Testis (tissue), 3 donors: Measurements from ENCODE around the gene IFNA10. TPM values are rescaled to one million over a fixed set of nuclear protein-coding genes. Genes with fewer than 3 reads are reported as not detected.

Experiments used
- DNase-seq: peaks from one replicate; pipeline ENCODE4 v3.0.0-alpha.2; 2019
- H3K27ac ChIP-seq, 2 donors: fragments of 200-600 bp; sonication (generic); one replicate each; pipeline ENCODE4 v1.5.1; 2019
- H3K27me3 ChIP-seq: fragments of 200-600 bp; sonication (generic); one replicate; pipeline ENCODE4 v1.5.1; 2019
- H3K36me3 ChIP-seq: fragments of 200-600 bp; sonication (generic); one replicate; pipeline ENCODE4 v1.5.1; 2017; ENCODE audit warnings: low read depth; ENCODE audit errors: missing control alignments
- H3K4me1 ChIP-seq: fragments of 200-600 bp; sonication (generic); one replicate; pipeline ENCODE4 v1.5.1; 2019
- H3K4me3 ChIP-seq, 2 donors: fragments of 200-600 bp; sonication (generic); one replicate each; pipeline ENCODE4 v1.5.1; 2017 to 2019
- H3K9me3 ChIP-seq: fragments of 200-600 bp; sonication (generic); one replicate; pipeline ENCODE4 v1.5.1; 2017
- POLR2A ChIP-seq: fragments of 450-650 bp; IDR thresholded peaks from one replicate; pipeline ENCODE4 v1.6.1; 2017; ENCODE audit warnings: antibody characterized with exemption, mild to moderate bottlenecking, moderate library complexity
- WGBS, 2 donors: methylation state at CpG; one replicate each; pipeline ENCODE4 v1.1.5; 2018; 5-methylcytosine and 5-hydroxymethylcytosine counted together
- intact Hi-C: fragments of 100-400 bp; cut with DNase I; formaldehyde crosslinking; loops from one replicate; pipeline ENCODE4 v1.15.1; 2023; ENCODE audit warnings: low total_unique reads
- polyA plus RNA-seq: library from polyadenylated mRNA; stranded (reverse); fragments of 350-450 nt; fragmentation: Illumina TruSeq; extraction: RNeasy Lipid Tissue Mini Kit (QIAGEN cat#74804); gene quantifications from one replicate; pipeline ENCODE4 v1.2.3, GENCODE V29; 2014; ENCODE audit warnings: low read depth, low replicate concordance; ENCODE audit not compliant: insufficient read depth
- small RNA-seq, 2 donors: library from RNA; depleted of rRNA; stranded (forward); fragments of <200 nt; gene quantifications; one replicate each; pipeline ENCODE3, GENCODE V24; 2016
- total RNA-seq, 2 donors: library from RNA; depleted of rRNA; stranded (reverse); fragments of >200 nt; gene quantifications; one replicate each; pipeline ENCODE4 v1.2.3, GENCODE V29; 2016
- TF ChIP-seq, protein P1 (sequence below), 3 experiments: fragments of 450-650 bp in 2 of 3; fragments of 200-600 bp in 1 of 3; sonication (generic) in 1 of 3; IDR thresholded peaks; one replicate each; pipeline ENCODE4 v1.5.1; 2016 to 2019; ENCODE audit warnings: antibody characterized with exemption in 3 of 3, mild to moderate bottlenecking in 2 of 3, moderate library complexity in 1 of 3

IFNA10 gene
- total and polyA plus RNA-seq, 3 donors from 2014 or later: not detected

DNA sequence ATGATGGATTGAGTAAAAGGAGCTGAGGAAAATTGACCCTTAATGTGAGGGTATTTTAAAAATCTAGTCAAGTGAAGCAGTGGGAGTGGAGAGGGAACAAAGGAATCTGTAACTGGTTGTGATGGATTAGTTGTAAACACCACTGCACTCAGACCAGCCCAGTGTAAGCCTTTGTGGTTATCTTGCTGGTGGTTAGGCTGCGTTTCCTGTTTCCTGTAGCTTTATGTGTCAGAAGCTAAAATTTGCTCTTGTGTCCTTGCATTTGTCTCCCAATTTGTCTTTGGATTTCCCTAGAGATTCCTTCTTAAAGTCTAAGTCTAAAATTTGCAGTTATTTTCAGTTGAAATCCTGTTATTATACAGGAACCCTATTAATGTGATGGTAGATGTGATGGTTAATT, 46.8 kb downstream of the IFNA10 start:
- TF ChIP-seq, protein P1, sequence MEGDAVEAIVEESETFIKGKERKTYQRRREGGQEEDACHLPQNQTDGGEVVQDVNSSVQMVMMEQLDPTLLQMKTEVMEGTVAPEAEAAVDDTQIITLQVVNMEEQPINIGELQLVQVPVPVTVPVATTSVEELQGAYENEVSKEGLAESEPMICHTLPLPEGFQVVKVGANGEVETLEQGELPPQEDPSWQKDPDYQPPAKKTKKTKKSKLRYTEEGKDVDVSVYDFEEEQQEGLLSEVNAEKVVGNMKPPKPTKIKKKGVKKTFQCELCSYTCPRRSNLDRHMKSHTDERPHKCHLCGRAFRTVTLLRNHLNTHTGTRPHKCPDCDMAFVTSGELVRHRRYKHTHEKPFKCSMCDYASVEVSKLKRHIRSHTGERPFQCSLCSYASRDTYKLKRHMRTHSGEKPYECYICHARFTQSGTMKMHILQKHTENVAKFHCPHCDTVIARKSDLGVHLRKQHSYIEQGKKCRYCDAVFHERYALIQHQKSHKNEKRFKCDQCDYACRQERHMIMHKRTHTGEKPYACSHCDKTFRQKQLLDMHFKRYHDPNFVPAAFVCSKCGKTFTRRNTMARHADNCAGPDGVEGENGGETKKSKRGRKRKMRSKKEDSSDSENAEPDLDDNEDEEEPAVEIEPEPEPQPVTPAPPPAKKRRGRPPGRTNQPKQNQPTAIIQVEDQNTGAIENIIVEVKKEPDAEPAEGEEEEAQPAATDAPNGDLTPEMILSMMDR (IDR thresholded peaks at IDR 0.05): no peak
- no peak for TF ChIP-seq POLR2A
- Histone ChIP-seq H3K9me3 (no peaks in the 10 kb centered on the region), H3K4me3 (no peak overlapping the region), H3K27ac (no peak overlapping the region), H3K36me3 (no peaks in the 10 kb centered on the region), H3K27me3 (no peaks in the 10 kb centered on the region), H3K4me1 (no peaks in the 10 kb centered on the region)
- DNase-seq: no peak
- intact Hi-C loops: no loop called here
- WGBS, 2 donors: 33 to 73% methylated on average over 1 of the region's 1 CpG

Small RNA genes within 50 kb of the gene (small RNA-seq; reads per million reads assigned to genes)
- gene RF00019: 0 reads per million in 2 donors

Other genes with a start within 250 kb of the IFNA10 start
- gene HACD4, start 175.5 kb downstream of the IFNA10 start, total RNA-seq: 1 to 10 TPM; 1.9 to 2.8 TPM
- 2.0 TPM for gene HACD4, start 175.5 kb downstream of the IFNA10 start, polyA plus RNA-seq
- gene IFNB1, start 129.2 kb downstream of the IFNA10 start, total RNA-seq: not detected
- not detected for gene IFNB1, start 129.2 kb downstream of the IFNA10 start, polyA plus RNA-seq
- gene IFNW1, start 65.3 kb downstream of the IFNA10 start, total RNA-seq: not detected
- not detected for gene IFNW1, start 65.3 kb downstream of the IFNA10 start, polyA plus RNA-seq
- gene IFNA21, start 40.5 kb downstream of the IFNA10 start, total RNA-seq: not detected
- not detected for gene IFNA21, start 40.5 kb downstream of the IFNA10 start, polyA plus RNA-seq
- gene IFNA4, start 19.6 kb downstream of the IFNA10 start, total RNA-seq: not detected
- not detected for gene IFNA4, start 19.6 kb downstream of the IFNA10 start, polyA plus RNA-seq
- not detected for gene IFNA7, start 4.9 kb downstream of the IFNA10 start, total RNA-seq
- not detected for gene IFNA7, start 4.9 kb downstream of the IFNA10 start, polyA plus RNA-seq
- gene IFNA16, start 10.2 kb upstream of the IFNA10 start, total RNA-seq: not detected
- gene IFNA16, start 10.2 kb upstream of the IFNA10 start, polyA plus RNA-seq: not detected
- not detected for gene IFNA17, start 21.1 kb upstream of the IFNA10 start, total RNA-seq
- not detected for gene IFNA17, start 21.1 kb upstream of the IFNA10 start, polyA plus RNA-seq
- not detected for gene IFNA14, start 32.9 kb upstream of the IFNA10 start, total RNA-seq
- gene IFNA14, start 32.9 kb upstream of the IFNA10 start, polyA plus RNA-seq: not detected
- not detected for gene IFNA5, start 98.2 kb upstream of the IFNA10 start, total RNA-seq
- gene IFNA5, start 98.2 kb upstream of the IFNA10 start, polyA plus RNA-seq: not detected
- gene KLHL9, start 128.3 kb upstream of the IFNA10 start, total RNA-seq: 10 to 100 TPM; 17.4 to 19.3 TPM
- gene KLHL9, start 128.3 kb upstream of the IFNA10 start, polyA plus RNA-seq: 12.7 TPM
- under 1 TPM in 1 of 2 donors, not detected in 1; 0.39 TPM for gene IFNA6, start 143.7 kb upstream of the IFNA10 start, total RNA-seq
- not detected for gene IFNA6, start 143.7 kb upstream of the IFNA10 start, polyA plus RNA-seq
- 1 to 10 TPM in 1 of 2 donors, under 1 TPM in 1; 0.63 to 1.9 TPM for gene IFNA13, start 160.9 kb upstream of the IFNA10 start, total RNA-seq
- not detected for gene IFNA13, start 160.9 kb upstream of the IFNA10 start, polyA plus RNA-seq
- gene IFNA2, start 178.3 kb upstream of the IFNA10 start, total RNA-seq: 1 to 10 TPM; 1.2 to 1.3 TPM
- gene IFNA2, start 178.3 kb upstream of the IFNA10 start, polyA plus RNA-seq: not detected
- not detected for gene IFNA8, start 202.0 kb upstream of the IFNA10 start, total RNA-seq
- gene IFNA8, start 202.0 kb upstream of the IFNA10 start, polyA plus RNA-seq: not detected
- not detected for gene IFNA1, start 233.3 kb upstream of the IFNA10 start, total RNA-seq
- gene IFNA1, start 233.3 kb upstream of the IFNA10 start, polyA plus RNA-seq: not detected